ENCODE results near the gene CENPH. TPM values are rescaled to one million over a fixed set of nuclear protein-coding genes. Genes with fewer than 3 reads are reported as not detected.

The CENPH gene
- total and polyA plus RNA-seq, 2 of the 13 experiments (the other 11 are each of a cell fraction or from before 2014, with no cell fraction given) = 11.2 to 28.8 TPM

DNA sequence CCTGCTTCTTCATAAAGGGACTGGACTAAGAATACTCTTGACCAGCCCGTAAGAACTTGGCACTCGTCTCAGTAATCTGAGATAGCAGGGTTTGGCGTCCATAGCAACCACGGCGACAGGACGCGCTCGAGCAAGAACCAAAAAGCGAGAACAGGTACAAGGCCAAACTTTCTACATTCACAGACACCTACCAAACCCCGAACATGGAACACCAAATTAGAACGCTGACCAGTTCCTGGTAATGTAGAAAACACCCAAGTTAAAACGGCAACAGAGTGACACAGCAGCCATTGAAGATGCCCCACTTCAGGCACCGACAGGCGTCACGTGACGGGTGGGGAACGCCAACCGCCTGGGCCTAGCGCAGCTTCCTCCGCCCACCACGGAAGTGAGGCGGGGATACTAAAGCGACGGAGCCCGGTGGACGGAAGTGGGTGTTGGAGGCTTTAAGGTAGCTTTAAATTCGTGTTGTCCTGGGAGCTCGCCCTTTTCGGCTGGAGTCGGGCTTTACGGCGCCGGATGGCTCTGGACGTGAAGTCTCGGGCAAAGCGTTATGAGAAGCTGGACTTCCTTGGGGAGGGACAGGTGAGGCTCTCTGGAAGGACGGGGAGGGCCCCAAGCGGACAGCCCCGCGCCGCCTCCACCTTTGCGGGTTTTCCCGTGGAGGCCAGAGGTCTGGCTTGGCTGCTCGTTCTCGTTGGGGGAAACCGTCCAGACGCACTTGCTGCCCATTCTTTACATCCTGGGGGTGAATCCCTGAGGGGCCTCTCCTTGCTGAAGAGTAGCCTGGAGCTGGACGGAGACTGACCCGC lies 45.3 kb downstream of the CENPH start, which contains the start of gene CDK7 (continued):
- TF ChIP-seq SNAPC4 (CRISPR knock-in tag; IDR thresholded peaks at IDR 0.05) = 0 out of 2 replicates have a peak, but pooled peaks have one; percentile 31
- peak; percentile 61; the same call in 1 of the 2 replicates for TF ChIP-seq BORCS8-MEF2B (CRISPR knock-in tag; IDR thresholded peaks at IDR 0.05)
- no peak for TF ChIP-seq TCF12 (IDR thresholded peaks at IDR 0.05)
- 0 out of 2 replicates have a peak, but pooled peaks have one; percentile 40 for TF ChIP-seq TCF12 (CRISPR knock-in tag; IDR thresholded peaks at IDR 0.05)
- peak; percentile 95 for TF ChIP-seq ZNF781 (CRISPR knock-in tag; IDR thresholded peaks at IDR 0.05; ENCODE audit: borderline replicate concordance, not compliant biosample characterization)
- TF ChIP-seq CENPX (CRISPR knock-in tag; IDR thresholded peaks at IDR 0.05) = no peak
- no peak; the same call in none of the 2 replicates for TF ChIP-seq ZNF777 (CRISPR knock-in tag; IDR thresholded peaks at IDR 0.05)
- peak; percentile 71 for TF ChIP-seq TEAD3 (CRISPR knock-in tag; optimal IDR thresholded peaks at IDR 0.05; ENCODE audit: borderline replicate concordance)
- TF ChIP-seq ZNF775 (CRISPR knock-in tag; IDR thresholded peaks at IDR 0.05; ENCODE audit: borderline replicate concordance) = no peak
- TF ChIP-seq KDM5A (IDR thresholded peaks at IDR 0.05; ENCODE audit: borderline replicate concordance, low read length) = peak; percentile 47; the same call in 1 of the 2 replicates
- no peak for TF ChIP-seq ZNF33A (CRISPR knock-in tag; IDR thresholded peaks at IDR 0.05; ENCODE audit: borderline replicate concordance)
- TF ChIP-seq HMGXB3 (CRISPR knock-in tag; IDR thresholded peaks at IDR 0.05; ENCODE audit: borderline replicate concordance) = 0 out of 2 replicates have a peak, but pooled peaks have one; percentile 43
- no peak for TF ChIP-seq ZNF7 (CRISPR knock-in tag; IDR thresholded peaks at IDR 0.05)
- no peak for TF ChIP-seq CEBPB (IDR thresholded peaks at IDR 0.05; ENCODE audit: borderline replicate concordance, low read depth, low read length)
- TF ChIP-seq, protein P1, sequence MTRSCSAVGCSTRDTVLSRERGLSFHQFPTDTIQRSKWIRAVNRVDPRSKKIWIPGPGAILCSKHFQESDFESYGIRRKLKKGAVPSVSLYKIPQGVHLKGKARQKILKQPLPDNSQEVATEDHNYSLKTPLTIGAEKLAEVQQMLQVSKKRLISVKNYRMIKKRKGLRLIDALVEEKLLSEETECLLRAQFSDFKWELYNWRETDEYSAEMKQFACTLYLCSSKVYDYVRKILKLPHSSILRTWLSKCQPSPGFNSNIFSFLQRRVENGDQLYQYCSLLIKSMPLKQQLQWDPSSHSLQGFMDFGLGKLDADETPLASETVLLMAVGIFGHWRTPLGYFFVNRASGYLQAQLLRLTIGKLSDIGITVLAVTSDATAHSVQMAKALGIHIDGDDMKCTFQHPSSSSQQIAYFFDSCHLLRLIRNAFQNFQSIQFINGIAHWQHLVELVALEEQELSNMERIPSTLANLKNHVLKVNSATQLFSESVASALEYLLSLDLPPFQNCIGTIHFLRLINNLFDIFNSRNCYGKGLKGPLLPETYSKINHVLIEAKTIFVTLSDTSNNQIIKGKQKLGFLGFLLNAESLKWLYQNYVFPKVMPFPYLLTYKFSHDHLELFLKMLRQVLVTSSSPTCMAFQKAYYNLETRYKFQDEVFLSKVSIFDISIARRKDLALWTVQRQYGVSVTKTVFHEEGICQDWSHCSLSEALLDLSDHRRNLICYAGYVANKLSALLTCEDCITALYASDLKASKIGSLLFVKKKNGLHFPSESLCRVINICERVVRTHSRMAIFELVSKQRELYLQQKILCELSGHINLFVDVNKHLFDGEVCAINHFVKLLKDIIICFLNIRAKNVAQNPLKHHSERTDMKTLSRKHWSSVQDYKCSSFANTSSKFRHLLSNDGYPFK (CRISPR knock-in tag; IDR thresholded peaks at IDR 0.05; ENCODE audit: borderline replicate concordance) = peak; percentile 93
- TF ChIP-seq MIXL1 (CRISPR knock-in tag; IDR thresholded peaks at IDR 0.05) = no peak
- TF ChIP-seq TAF1 (CRISPR knock-in tag; IDR thresholded peaks at IDR 0.05) = peak; percentile 72

All from HepG2 (cell line).